HCT116 (cell line): Measurements from ENCODE around the gene CBR4.

Experiments
- CTCF ChIP-seq, 3 experiments: fragments of 200-600 bp in 1 of 3; sonication (generic) in 1 of 3; IDR thresholded peaks in 2 of 3; conservative IDR thresholded peaks in 1 of 3; 2 replicates each; pipeline ENCODE4 v1.5.1; 2012 to 2017; ENCODE audit warnings: low read depth in 2 of 3, low read length in 2 of 3, antibody characterized with exemption in 1 of 3, borderline replicate concordance in 1 of 3, control low read depth in 1 of 3, mild to moderate bottlenecking in 1 of 3, mixed read lengths in 1 of 3, mixed run types in 1 of 3, moderate library complexity in 1 of 3; ENCODE audit not compliant: insufficient read depth in 1 of 3
- POLR2A ChIP-seq: IDR thresholded peaks from 2 replicates; pipeline ENCODE4 v1.7.0; 2011; ENCODE audit warnings: borderline replicate concordance; ENCODE audit not compliant: insufficient read depth, insufficient read length; ENCODE audit errors: extremely low read depth
- RAD21 ChIP-seq: IDR thresholded peaks from 2 replicates; pipeline ENCODE4 v1.6.1; 2012; ENCODE audit warnings: low read depth, mild to moderate bottlenecking
- YY1 ChIP-seq: IDR thresholded peaks from 2 replicates; pipeline ENCODE4 v1.6.1; 2011; ENCODE audit warnings: low read length, low read depth, moderate library complexity, mild to moderate bottlenecking; ENCODE audit not compliant: insufficient replicate concordance; ENCODE audit errors: extremely low read depth

- TF ChIP-seq RAD21 (no peak), POLR2A (no peak), CTCF (IDR thresholded peaks at IDR 0.05 in 2 of 3, conservative IDR thresholded peaks at IDR 0.05 in 1 of 3; ENCODE audit: borderline replicate concordance in 1 of 3, insufficient read depth in 1 of 3, low read depth in 2 of 3, low read length in 2 of 3) (no peak), YY1 (no peak)
Measured at GRCh38 chr4:169042608-169043007, 32.6 kb upstream of the CBR4 start.
